ENCODE data around the gene GSK3B. TPM values are rescaled to one million over a fixed set of nuclear protein-coding genes. Genes with fewer than 3 reads are reported as not detected.

GSK3B gene
- total RNA-seq, 4 donors from 2014 or later: 35.0 to 53.2 (median 44.0) TPM

GRCh38 chr3:119783255-119783654 lies 311.0 kb downstream of the GSK3B start:
- Histone ChIP-seq H3K4me1 (no peaks in the 10 kb centered on the region), H3K36me3 (no peaks in the 10 kb centered on the region), H3K9me3 (no peaks in the 10 kb centered on the region), H3K27me3 (no peaks in the 10 kb centered on the region), H3K4me3 (replicated peaks in 1 of 3) (no peak overlapping the region), H3K27ac (no peak overlapping the region)
- TF ChIP-seq, protein P1, sequence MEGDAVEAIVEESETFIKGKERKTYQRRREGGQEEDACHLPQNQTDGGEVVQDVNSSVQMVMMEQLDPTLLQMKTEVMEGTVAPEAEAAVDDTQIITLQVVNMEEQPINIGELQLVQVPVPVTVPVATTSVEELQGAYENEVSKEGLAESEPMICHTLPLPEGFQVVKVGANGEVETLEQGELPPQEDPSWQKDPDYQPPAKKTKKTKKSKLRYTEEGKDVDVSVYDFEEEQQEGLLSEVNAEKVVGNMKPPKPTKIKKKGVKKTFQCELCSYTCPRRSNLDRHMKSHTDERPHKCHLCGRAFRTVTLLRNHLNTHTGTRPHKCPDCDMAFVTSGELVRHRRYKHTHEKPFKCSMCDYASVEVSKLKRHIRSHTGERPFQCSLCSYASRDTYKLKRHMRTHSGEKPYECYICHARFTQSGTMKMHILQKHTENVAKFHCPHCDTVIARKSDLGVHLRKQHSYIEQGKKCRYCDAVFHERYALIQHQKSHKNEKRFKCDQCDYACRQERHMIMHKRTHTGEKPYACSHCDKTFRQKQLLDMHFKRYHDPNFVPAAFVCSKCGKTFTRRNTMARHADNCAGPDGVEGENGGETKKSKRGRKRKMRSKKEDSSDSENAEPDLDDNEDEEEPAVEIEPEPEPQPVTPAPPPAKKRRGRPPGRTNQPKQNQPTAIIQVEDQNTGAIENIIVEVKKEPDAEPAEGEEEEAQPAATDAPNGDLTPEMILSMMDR (IDR thresholded peaks at IDR 0.05): no peak
- TF ChIP-seq POLR2A (IDR thresholded peaks at IDR 0.05): no peak
- intact Hi-C loops (cut with DNase I): no loop called here
- WGBS, 2 donors: 92 to 93% methylated on average over 2 of the region's 2 CpGs
- DNase-seq: no peak

GRCh38 chr3:119782460-119782859 lies 311.8 kb downstream of the GSK3B start:
- TF ChIP-seq POLR2A (IDR thresholded peaks at IDR 0.05): no peak
- TF ChIP-seq, protein P1 (IDR thresholded peaks at IDR 0.05): no peak
- WGBS, 2 donors: 100% methylated on average over 1 of the region's 1 CpG; no CpG with 5 or more reads in 1 of the 2 donors
- H3K4me3 ChIP-seq (replicated peaks in 1 of 3): no peak overlapping the region
- no peaks in the 10 kb centered on the region for H3K9me3 ChIP-seq
- intact Hi-C loops (cut with DNase I): no loop called here
- no peak overlapping the region for H3K27ac ChIP-seq
- no peaks in the 10 kb centered on the region for H3K36me3 ChIP-seq
- no peaks in the 10 kb centered on the region for H3K4me1 ChIP-seq
- no peak for DNase-seq
- no peaks in the 10 kb centered on the region for H3K27me3 ChIP-seq

GRCh38 chr3:119781330-119782198 lies 312.7 kb downstream of the GSK3B start, which contains the start of gene NR1I2:
TSS of gene NR1I2 (plus strand) at chr3:119782101.
- no peak for DNase-seq
- Histone ChIP-seq H3K36me3 (no peaks in the 10 kb centered on the region), H3K4me3 (replicated peaks in 1 of 3) (no peak within 1 kb of the TSS), H3K27me3 (no peaks in the 10 kb centered on the region), H3K27ac (no peak within 1 kb of the TSS), H3K4me1 (no peaks in the 10 kb centered on the region), H3K9me3 (no peaks in the 10 kb centered on the region)
- whole genome bisulfite sequencing, 2 donors: 74 to 75% methylated on average over 10 of the region's 10 CpGs
- no peak for TF ChIP-seq POLR2A (IDR thresholded peaks at IDR 0.05)
- TF ChIP-seq, protein P1 (IDR thresholded peaks at IDR 0.05): no peak
- intact Hi-C loops (cut with DNase I): no loop called here

- 63 to 76% methylated on average over 2 of the region's 2 CpGs for WGBS, 2 donors
- no peaks in the 10 kb centered on the region for H3K9me3 ChIP-seq
- no peak for TF ChIP-seq POLR2A (IDR thresholded peaks at IDR 0.05)
- no peak overlapping the region for H3K4me3 ChIP-seq (replicated peaks in 1 of 3)
- no peaks in the 10 kb centered on the region for H3K4me1 ChIP-seq
- no peaks in the 10 kb centered on the region for H3K36me3 ChIP-seq
- H3K27ac ChIP-seq: no peak overlapping the region
- intact Hi-C loops (cut with DNase I): no loop called here
- peak; percentile 7 to 36 for DNase-seq
- H3K27me3 ChIP-seq: no peaks in the 10 kb centered on the region
These were observed 314.4 kb downstream of the GSK3B start for GRCh38 chr3:119779731-119780383.

GRCh38 chr3:119778811-119779210 lies 315.4 kb downstream of the GSK3B start:
- no peaks in the 10 kb centered on the region for H3K9me3 ChIP-seq
- intact Hi-C loops (cut with DNase I): no loop called here

More at GRCh38 chr3:119778811-119779210, 315.4 kb downstream of the GSK3B start:
- H3K4me1 ChIP-seq: no peaks in the 10 kb centered on the region
- H3K36me3 ChIP-seq: no peaks in the 10 kb centered on the region
- 92 to 93% methylated on average over 2 of the region's 2 CpGs for WGBS, 2 donors
- no peak for DNase-seq
- no peak for TF ChIP-seq POLR2A (IDR thresholded peaks at IDR 0.05)
- TF ChIP-seq, protein P1 (IDR thresholded peaks at IDR 0.05): no peak
- no peak overlapping the region for H3K4me3 ChIP-seq (replicated peaks in 1 of 3)
- no peaks in the 10 kb centered on the region for H3K27me3 ChIP-seq
- no peak overlapping the region for H3K27ac ChIP-seq

All from thyroid gland (tissue), 4 donors.